ENCODE results near the gene NAA16. TPM values are rescaled to one million over a fixed set of nuclear protein-coding genes. Genes with fewer than 3 reads are reported as not detected.

NAA16 gene
- total RNA-seq, 1 experiment from 2014 or later = 32.4 TPM

DNA sequence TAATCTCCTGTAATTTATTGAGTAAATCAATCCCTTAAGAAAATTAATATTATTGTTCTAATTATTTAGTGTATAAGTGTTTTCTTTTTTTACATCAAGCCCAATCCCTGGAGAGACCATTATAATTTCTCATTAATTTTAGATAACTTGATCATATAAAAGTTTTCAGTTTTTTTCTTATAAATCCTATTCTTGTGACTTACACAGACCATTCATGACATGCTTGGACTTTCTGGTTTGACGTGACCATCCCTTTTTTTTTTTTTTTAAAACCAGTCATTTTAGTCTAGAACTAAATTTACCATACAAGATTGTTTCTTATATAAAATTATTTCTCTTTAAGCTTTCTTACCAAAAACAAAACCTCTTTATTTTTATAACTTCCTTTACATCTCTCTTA, 42.3 kb upstream of the NAA16 start:
- no peak overlapping the region for H3K27ac Mint-ChIP-seq (ENCODE audit: unreplicated experiment)
- H3K27me3 Mint-ChIP-seq (ENCODE audit: insufficient read depth, unreplicated experiment) = no peaks in the 10 kb centered on the region
- H3K36me3 Mint-ChIP-seq (ENCODE audit: insufficient read depth, unreplicated experiment) = no peaks in the 10 kb centered on the region
- Histone ChIP-seq H3K36me3 (ENCODE audit: control insufficient read depth, insufficient read depth, low read length) (no peaks in the 10 kb centered on the region), H3K4me1 (0 out of 2 replicates have a peak, but pooled peaks cover under 1% of the 10 kb centered on the region), H3K4me3 (ENCODE audit: low read depth, low read length) (no peak overlapping the region), H3K27me3 (replicated peaks; ENCODE audit: control insufficient read depth, insufficient read depth, low read length) (no peaks in the 10 kb centered on the region), H3K9me3 (peaks cover 27% of the 10 kb centered on the region)
- ChIA-PET POLR2A (no interaction called here), CTCF (interaction anchor here (0.6 kb wide), 1 partner anchor 292 kb away, joined by 4 read pairs; no protein-coding TSS in a partner anchor)
- BruUV-seq (replicated peaks) = no TSS peak
- no peaks in the 10 kb centered on the region for H3K4me1 Mint-ChIP-seq (ENCODE audit: low read depth, unreplicated experiment)
- intact Hi-C loops (cut with micrococcal nuclease; ENCODE audit: unreplicated experiment) = no loop called here
- no peak overlapping the region for H3K4me3 Mint-ChIP-seq (ENCODE audit: unreplicated experiment)
- peak in 1 of 2 experiments; percentile 54 for DNase-seq
- no peaks in the 10 kb centered on the region for H3K9me3 Mint-ChIP-seq (ENCODE audit: unreplicated experiment)
- TF ChIP-seq, protein P1, sequence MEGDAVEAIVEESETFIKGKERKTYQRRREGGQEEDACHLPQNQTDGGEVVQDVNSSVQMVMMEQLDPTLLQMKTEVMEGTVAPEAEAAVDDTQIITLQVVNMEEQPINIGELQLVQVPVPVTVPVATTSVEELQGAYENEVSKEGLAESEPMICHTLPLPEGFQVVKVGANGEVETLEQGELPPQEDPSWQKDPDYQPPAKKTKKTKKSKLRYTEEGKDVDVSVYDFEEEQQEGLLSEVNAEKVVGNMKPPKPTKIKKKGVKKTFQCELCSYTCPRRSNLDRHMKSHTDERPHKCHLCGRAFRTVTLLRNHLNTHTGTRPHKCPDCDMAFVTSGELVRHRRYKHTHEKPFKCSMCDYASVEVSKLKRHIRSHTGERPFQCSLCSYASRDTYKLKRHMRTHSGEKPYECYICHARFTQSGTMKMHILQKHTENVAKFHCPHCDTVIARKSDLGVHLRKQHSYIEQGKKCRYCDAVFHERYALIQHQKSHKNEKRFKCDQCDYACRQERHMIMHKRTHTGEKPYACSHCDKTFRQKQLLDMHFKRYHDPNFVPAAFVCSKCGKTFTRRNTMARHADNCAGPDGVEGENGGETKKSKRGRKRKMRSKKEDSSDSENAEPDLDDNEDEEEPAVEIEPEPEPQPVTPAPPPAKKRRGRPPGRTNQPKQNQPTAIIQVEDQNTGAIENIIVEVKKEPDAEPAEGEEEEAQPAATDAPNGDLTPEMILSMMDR (IDR thresholded peaks at IDR 0.05; ENCODE audit: insufficient read depth in 1 of 2, low read depth in 1 of 2, low read length in 1 of 2, severe bottlenecking in 1 of 2, unreplicated experiment in 1 of 2) = no peak

DNA sequence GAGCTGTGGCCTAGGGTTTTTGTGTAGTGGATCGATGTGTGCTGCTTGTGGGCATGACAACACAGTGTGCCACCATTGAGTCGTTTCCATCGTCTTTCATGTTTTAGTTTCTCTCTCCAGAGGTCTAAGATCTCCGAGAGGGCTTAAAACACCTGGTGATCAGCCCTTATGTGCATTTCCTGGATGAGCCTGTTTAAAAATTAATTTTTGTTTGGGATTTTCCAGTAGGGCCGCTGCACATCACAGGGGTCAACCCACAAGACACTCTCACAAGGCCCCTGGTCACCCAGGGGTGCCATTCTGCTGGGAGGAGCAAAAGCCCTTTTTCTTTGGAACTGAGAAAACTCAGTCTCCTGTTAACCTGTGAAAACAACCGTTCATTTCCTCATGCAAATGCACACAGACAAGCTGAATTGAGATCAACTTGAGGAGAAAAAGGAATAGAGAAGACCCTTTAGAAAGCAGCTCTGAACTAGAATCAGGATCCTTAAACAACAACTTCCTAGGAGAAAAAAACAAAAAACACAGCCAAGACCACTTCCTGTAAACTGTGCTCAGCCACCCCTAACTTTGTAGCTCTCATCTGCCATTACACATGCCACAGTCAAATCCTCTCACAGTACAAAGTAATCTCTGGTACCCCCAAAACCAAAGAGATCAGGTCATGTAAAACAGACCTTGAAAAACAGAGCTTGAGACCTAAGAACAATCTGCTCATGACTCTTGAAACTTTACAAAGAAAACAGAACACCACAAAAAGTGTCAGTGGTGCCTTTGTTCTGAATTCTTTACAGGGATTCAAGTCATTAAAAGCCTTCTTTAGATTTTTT, 39.4 kb upstream of the NAA16 start:
- DNase-seq = no peak
- Histone ChIP-seq H3K9me3 (peaks cover 24% of the 10 kb centered on the region), H3K36me3 (ENCODE audit: control insufficient read depth, insufficient read depth, low read length) (no peaks in the 10 kb centered on the region), H3K27me3 (replicated peaks; ENCODE audit: control insufficient read depth, insufficient read depth, low read length) (no peaks in the 10 kb centered on the region), H3K4me1 (peaks cover 5% of the 10 kb centered on the region; the same call in 1 of the 2 replicates), H3K4me3 (ENCODE audit: low read depth, low read length) (no peak overlapping the region)
- TF ChIP-seq, protein P1 (IDR thresholded peaks at IDR 0.05; ENCODE audit: insufficient read depth in 1 of 2, low read depth in 1 of 2, low read length in 1 of 2, severe bottlenecking in 1 of 2, unreplicated experiment in 1 of 2) = no peak
- no peaks in the 10 kb centered on the region for H3K36me3 Mint-ChIP-seq (ENCODE audit: insufficient read depth, unreplicated experiment)
- no peaks in the 10 kb centered on the region for H3K9me3 Mint-ChIP-seq (ENCODE audit: unreplicated experiment)
- no peak overlapping the region for H3K4me3 Mint-ChIP-seq (ENCODE audit: unreplicated experiment)
- no TSS peak for BruUV-seq (replicated peaks)
- ChIA-PET POLR2A (no interaction called here), CTCF (no interaction called here)
- intact Hi-C loops (cut with micrococcal nuclease; ENCODE audit: unreplicated experiment) = no loop called here
- no peaks in the 10 kb centered on the region for H3K27me3 Mint-ChIP-seq (ENCODE audit: insufficient read depth, unreplicated experiment)
- no peak overlapping the region for H3K27ac Mint-ChIP-seq (ENCODE audit: unreplicated experiment)
- no peaks in the 10 kb centered on the region for H3K4me1 Mint-ChIP-seq (ENCODE audit: low read depth, unreplicated experiment)

DNA sequence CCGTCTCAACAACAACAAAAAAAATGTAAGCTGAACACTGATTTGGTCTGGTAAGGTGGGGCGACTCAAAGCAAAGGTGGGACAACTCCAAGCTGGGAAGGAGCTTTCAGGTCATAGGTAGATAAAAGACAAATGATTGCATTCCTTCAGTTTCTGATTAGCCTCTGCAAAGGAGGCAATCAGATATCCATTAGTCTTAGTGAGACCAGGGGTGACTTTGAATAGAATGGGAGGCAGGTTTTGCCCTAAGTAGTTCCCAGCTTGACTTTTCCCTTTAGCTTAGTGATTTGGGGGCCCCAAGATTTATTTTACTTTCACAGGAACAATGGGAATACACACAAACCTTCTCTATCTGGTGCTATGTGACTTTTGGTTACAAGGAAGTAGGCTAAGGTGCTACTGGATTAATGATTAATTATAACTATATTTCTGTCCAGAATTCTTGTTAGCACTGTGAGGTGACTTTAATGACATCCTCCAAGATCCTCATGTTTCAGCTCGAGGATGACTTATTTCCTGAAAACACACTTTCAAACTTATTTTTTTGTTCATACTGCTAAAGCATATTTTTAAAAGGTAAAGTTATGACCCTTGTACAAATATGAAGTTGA, 37.1 kb upstream of the NAA16 start:
- TF ChIP-seq, protein P1 (IDR thresholded peaks at IDR 0.05; ENCODE audit: insufficient read depth in 1 of 2, low read depth in 1 of 2, low read length in 1 of 2, severe bottlenecking in 1 of 2, unreplicated experiment in 1 of 2) = no peak
- Histone ChIP-seq H3K27me3 (replicated peaks; ENCODE audit: control insufficient read depth, insufficient read depth, low read length) (no peaks in the 10 kb centered on the region), H3K4me3 (ENCODE audit: low read depth, low read length) (no peak overlapping the region), H3K4me1 (peaks cover 5% of the 10 kb centered on the region; the same call in 1 of the 2 replicates), H3K36me3 (ENCODE audit: control insufficient read depth, insufficient read depth, low read length) (no peaks in the 10 kb centered on the region), H3K9me3 (peaks cover 14% of the 10 kb centered on the region)
- CTCF ChIA-PET = no interaction called here
- no peaks in the 10 kb centered on the region for H3K9me3 Mint-ChIP-seq (ENCODE audit: unreplicated experiment)
- H3K27ac Mint-ChIP-seq (ENCODE audit: unreplicated experiment) = no peak overlapping the region
- H3K27me3 Mint-ChIP-seq (ENCODE audit: insufficient read depth, unreplicated experiment) = no peaks in the 10 kb centered on the region
- no peak for DNase-seq
- POLR2A ChIA-PET = no interaction called here
- H3K4me1 Mint-ChIP-seq (ENCODE audit: low read depth, unreplicated experiment) = no peaks in the 10 kb centered on the region
- no TSS peak for BruUV-seq (replicated peaks)
- intact Hi-C loops (cut with micrococcal nuclease; ENCODE audit: unreplicated experiment) = no loop called here
- no peaks in the 10 kb centered on the region for H3K36me3 Mint-ChIP-seq (ENCODE audit: insufficient read depth, unreplicated experiment)
- no peak overlapping the region for H3K4me3 Mint-ChIP-seq (ENCODE audit: unreplicated experiment)

Measured in Caco-2 (cell line).